GM19099 (cell line): Measurements from ENCODE around the gene GNGT2.
A peak's percentile ranks its signal among the peaks of the same experiment; 100 is the strongest.

ENCODE experiments used
- POLR2A ChIP-seq: IDR thresholded peaks from 3 replicates; pipeline ENCODE4 v1.6.1; 2011; ENCODE audit warnings: low read depth; ENCODE audit not compliant: insufficient read length; ENCODE audit errors: extremely low read depth

The GNGT2 gene

DNA sequence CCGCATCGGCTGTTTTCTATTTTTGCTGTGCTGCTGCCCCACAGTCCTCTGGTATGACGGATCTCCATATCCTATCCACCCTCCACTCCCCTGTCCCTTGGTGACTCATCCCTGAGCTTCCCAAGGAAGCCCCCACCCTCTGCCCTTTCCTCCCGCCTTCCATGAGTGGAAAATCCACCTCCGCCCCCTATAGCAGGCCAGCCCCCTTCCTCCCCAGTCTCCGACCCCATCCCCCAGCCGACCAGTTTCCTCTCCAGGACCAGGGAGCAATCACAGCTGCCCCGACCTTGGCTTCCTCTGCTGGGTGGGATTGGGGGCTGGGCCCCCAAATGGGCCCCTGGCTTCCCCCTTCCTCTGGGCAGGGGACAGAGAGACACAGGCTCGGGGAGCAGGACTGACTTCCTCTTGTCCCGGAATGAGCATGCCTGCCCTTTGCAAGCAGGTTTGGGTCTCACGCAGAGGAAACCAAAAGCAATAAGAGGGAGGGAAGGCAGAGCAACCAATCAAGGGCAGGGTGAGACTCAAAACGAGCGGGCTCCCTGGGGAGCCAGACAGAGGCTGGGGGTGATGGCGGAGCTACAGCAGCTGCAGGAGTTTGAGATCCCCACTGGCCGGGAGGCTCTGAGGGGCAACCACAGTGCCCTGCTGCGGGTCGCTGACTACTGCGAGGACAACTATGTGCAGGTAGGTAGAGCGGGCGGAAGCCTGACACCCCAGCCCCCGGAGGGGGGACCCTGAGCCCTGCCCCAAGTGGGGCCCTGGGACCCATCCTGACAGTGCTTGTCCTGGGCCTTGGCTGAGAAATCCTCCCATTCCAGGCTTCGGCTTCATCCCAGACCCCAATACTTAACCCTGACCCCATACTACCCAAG, at the start of gene GNGT2, which contains the start of gene ABI3:
Gene GNGT2, minus strand, starts transcription at position 417 of the 872 bp plus-strand sequence. CDS start 3,152 bp downstream, outside the sequence.
Gene ABI3, plus strand, starts transcription at position 550 of the 872 bp plus-strand sequence. Its CDS starts 18 bp downstream, at position 568.
- TF ChIP-seq POLR2A: peak; percentile 97

DNA sequence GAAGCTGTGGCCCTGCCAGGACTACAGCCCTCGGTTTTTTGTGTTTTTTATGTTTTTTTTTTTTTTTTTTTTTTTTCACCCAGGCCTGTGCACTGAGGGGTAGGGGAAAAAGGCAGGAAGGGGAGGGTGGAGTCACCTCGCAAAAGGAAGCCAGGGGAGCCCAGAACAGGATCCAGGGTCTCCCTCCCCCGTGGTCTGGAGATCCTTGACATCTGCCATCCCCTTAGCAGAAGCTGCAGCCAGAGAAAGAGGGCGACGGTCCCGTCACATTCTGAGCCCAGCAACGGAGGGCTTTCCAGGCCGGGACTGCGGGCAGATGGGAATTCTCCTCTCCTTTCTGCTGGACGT, 49.3 kb upstream of the GNGT2 start:
- no peak for TF ChIP-seq POLR2A

DNA sequence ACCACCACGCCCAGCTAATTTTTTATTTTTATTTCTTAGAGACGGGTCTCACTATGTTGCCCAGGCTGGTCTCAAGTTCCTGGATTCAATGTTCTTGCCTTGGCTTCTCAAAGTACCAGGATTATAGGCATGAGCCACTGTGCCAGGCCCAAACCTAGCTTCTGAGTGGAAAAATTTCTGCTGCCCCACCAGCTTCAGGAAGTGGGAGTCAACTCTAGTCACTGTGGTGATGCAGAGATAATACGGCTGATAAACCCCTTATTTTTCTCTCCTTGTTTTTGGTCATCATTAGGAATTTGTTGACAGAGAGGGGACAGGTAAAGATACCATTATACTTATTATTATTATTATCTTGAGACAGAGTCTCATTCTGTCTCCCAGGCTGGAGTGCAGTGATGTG, 48.0 kb upstream of the GNGT2 start:
- no peak for TF ChIP-seq POLR2A

DNA sequence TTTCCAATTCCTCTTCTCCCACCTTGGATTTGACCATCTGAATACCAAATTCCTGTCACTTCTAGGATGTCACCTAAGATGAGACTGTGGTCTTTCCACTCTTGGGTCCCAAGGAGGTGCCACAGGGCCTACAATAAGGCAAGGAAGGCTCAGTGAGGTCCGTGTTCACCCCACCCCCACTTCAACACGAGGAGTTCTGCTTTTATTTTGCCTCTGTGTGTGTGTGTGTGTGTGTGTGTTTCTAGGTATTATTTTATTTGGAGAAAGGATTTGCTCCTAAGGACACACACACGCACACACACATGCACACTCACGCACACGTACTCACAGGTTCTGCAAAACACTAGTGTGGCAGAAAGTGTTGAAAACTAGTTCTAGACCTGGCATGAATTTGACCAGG, 44.8 kb upstream of the GNGT2 start:
- TF ChIP-seq POLR2A: no peak

DNA sequence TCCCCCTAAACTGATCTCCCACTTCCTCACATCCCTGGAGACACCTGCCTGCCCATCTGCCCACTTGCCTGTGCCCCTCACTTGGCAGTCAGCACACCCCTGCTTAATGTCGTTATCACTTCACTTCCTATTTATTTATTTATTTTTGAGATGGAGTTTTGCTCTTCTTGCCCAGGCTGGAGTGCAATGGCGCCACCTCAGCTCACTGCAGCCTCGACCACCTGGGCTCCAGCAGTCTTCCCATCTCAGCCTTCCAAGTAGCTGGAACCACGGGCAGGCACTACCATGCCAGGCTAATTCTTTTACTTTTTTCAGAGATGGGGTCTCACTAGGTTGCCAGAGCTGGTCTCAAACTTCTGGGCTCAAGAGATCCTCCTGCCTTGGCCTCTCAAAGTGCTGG, 43.7 kb upstream of the GNGT2 start:
- TF ChIP-seq POLR2A: no peak

DNA sequence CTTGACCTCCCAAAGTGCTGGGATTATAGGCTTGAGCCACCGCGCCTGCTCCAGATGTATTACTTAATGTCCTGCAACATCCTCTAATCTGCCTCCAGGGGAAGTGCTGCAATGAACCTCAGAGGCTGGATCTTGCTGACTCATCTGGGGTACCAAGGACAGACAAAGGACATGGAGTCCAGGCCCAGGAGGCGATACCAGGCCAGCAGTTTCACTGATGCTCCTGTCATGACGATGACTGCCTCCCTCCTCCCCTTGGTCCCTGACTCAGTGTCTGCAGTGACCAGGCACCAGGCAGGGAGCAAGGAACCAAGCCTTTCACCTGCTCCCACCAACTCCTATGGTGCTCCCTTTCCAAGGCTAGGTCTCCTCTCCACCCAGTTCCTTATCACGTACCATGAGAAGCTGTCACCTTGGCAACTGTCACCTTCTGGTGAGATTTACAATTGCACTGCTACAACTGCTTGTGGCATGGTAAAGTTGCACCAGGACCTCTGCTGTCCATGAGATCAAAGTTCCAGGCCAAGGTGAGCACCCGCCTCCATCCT, 41.8 kb upstream of the GNGT2 start:
- TF ChIP-seq POLR2A: no peak

DNA sequence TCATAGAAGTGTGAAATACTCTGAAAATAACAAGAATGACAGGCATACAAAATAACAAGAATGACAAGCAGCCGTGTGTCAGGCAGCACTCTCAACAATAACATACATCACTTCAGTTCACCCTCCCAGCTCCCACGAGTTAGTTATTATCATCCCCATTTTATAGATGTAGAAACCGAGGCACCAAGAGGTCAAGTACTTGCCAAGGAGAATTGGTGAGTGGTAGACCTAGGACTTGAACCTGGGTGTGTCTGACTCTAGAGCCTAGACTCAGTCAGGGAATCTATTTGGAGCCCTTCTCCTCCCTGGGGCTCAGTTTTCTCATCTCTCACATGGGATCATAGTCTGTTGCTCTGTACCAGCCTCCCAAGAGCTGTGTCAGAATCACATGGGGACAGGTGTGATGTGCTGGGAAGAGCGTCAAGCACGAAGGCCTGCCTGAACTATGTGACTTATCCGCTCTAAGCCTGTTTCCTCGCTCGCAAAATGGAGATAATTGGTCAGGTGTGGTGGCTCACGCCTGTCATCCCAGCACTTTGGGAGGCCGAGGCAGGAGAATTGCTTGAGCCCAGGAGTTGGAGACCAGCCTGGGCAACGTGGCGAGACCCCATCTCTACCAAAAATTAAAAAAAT, 39.6 kb upstream of the GNGT2 start:
- TF ChIP-seq POLR2A: no peak

DNA sequence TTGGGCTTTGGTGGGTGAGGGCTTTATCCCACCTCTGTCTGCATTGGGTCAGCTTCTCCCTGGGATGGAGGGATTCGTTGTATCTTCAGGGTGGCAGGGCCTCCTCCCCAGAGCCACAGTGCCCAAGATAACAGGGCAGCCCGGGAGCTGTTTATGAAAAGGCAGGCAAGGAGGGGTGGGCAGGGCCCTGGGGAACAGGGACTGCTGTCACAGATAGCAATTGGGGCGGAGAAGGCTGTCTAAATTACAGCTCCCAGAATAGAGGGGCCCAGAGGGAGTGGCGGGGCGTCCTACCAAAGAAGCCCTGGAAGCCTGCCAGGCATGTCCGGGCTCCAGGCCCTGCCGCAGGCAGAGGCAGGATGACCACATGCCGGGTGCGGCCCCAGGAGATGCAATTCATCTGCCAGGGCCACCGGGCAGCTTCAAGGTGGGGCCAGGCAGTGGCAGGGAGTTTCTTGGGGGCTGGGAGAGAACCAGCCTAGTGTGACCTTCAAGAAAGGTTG, 39.0 kb upstream of the GNGT2 start:
- no peak for TF ChIP-seq POLR2A

DNA sequence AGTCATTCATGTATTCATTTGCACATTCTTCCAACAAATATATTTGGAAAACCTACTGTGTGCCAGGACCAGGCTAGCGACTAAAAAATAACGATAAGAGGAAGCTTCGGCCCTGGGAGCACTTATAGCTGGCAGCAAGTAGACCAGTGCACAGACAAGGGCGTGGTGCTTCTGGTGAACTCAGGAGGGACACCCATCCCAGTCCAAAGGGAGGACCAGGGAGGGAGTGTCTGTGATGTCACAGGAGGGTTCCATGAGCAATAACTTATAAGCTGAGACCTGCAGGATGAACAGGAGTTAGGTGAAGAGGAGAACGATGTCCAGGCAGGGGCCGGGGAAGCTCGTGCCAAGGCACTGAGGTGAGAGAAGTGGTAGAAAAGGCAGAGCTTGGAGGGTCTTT, 37.6 kb upstream of the GNGT2 start:
- TF ChIP-seq POLR2A: no peak

DNA sequence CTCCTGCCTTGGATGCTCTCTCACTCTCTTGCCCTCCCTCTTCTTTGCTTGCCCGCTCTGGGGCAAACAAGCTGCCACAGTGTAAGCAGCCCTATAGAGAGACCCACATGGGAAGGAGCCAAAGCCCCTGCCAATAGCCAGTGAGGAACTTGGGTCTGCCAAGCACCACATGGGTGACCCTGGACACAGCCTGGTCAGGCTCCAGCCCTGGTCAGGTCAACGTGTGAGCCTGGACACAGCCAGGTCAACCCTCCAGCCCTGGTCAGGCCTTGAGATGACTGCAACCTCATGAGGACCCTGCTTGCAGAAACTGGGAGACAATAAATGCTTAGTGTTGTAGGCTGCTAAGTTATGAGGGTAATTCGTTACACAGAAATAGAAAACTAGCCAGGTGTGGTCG, 34.5 kb upstream of the GNGT2 start:
- no peak for TF ChIP-seq POLR2A

DNA sequence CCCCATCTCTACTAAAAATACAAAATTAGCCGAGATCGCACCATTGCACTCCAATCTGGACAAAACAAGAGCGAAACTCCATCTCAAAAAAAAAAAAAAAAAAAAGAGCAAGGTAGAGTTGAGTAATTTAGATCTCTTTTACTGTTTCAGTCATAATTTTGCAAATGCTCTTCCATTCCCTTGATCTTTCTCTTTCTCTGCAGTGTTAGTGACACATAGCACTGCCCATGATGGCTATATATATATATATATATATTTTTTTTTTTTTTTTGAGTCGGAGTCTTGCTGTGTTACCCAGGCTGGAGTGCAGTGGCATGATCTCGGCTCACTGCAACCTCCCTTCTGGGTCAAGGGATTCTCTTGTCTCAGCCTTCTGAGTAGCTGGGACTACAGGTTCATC, 32.4 kb upstream of the GNGT2 start:
- TF ChIP-seq POLR2A: no peak

DNA sequence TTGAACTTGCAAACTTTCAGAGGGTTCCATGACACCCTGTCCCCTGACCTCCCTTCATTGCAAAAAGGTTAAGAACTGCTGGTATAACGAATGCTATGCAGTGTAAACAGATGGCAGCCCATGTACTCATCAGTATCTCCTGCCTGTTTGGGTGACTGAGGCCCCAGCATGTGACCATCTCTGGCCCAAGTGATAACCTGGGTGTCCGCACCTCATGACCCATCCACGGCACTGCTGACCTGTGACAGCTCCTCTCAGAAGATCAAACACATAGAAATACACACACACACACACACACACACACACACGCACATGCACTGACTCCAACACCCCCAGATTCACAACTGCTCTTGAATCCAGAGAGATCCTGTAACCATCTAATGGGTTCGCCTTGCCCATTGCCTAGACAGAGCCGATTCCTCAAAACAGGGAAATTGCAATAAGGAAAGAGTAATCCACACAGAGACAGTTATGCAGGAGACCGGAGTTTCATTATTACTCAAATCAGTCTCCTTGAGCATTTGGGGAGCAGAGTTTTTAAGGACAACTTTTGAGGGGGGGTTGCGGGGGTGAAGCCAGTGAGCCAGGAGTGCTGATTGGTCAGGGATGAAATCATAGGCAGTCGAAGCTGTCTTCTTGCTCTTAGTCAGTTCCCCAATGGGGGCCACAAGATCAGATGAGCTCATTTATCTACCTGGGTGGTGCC, 31.5 kb upstream of the GNGT2 start:
- TF ChIP-seq POLR2A: no peak

DNA sequence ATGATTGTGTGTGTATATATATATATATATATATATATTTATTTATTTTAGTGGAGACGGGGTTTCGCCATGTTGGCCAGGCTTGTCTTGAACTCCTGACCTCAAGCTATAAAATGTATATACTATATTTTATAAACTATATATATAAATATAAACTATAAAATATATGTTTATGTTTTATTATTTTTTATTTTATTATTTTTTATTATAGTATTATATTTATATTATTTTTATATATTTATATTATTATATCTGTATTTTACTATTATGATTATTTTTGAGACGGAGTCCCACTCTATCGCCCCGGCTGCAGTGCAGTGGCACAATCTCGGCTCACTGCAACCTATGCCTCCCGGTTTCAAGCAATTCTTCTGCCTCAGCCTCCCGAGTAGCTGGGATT, 30.7 kb upstream of the GNGT2 start:
- no peak for TF ChIP-seq POLR2A

DNA sequence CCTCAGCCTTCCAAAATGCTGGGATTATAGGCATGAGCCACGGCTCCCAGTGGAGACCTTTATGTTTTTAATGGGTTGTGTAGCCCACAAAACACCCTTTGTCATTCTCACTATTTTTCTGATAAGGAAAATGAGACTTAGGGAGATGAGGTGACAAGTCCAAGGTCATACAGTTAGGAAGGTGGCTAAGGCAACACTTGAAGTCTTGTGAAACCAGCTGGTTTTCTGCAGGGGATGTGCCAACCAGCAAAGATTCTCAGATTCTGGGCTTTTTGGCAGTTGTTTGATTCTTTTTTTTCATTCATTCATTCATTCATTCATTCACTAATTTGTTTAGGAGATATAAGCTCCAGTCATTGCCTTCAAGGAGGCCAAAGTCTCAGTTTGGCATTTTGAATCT, 30.2 kb upstream of the GNGT2 start:
- TF ChIP-seq POLR2A: no peak

DNA sequence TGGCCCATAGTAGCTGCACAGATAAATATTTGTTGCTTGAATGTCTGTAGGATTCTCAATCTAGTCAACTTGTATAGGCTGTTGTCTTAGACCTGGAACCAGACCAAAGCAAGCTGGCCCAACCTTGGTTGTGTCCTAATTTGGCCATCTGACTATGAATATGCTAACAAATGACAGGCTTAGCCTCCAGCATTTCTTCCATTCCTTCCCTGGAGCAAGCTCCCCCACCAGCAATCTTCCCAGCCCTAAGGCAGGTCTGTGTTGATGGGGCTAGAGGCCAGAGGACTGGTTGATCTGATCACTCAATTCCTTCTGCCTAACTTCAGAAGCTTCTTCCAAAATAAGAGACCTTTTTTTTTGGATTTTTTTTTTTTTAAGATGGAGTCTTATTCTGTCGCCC, 29.6 kb upstream of the GNGT2 start:
- no peak for TF ChIP-seq POLR2A
